HepG2 (cell line): Measurements from ENCODE around the gene PRH2.

Source experiments
- ARNTL ChIP-seq: sonication (generic); formaldehyde crosslinking; IDR thresholded peaks from 2 replicates; pipeline ENCODE4 v1.4.0; 2020; ENCODE audit warnings: mild to moderate bottlenecking, missing genetic modification reagents
- ATF3 ChIP-seq: sonication (generic); formaldehyde crosslinking; IDR thresholded peaks from 2 replicates; pipeline ENCODE4 v1.4.0; 2020; ENCODE audit warnings: missing genetic modification reagents
- CTCF ChIP-seq: sonication (generic); formaldehyde crosslinking; IDR thresholded peaks from 2 replicates; pipeline ENCODE4 v1.5.0; 2020; ENCODE audit warnings: mild to moderate bottlenecking, missing genetic modification reagents, moderate library complexity
- KDM4B ChIP-seq: sonication (generic); formaldehyde crosslinking; IDR thresholded peaks from 2 replicates; pipeline ENCODE4 v1.4.0; 2020; ENCODE audit warnings: missing genetic modification reagents
- RNF2 ChIP-seq: fragments of 450-650 bp; conservative IDR thresholded peaks from 2 replicates; pipeline ENCODE4 v1.6.1; 2016; ENCODE audit warnings: low read depth
- ZFP90 ChIP-seq: sonication (generic); formaldehyde crosslinking; IDR thresholded peaks from 2 replicates; pipeline ENCODE4 v1.8.0; 2022; ENCODE audit warnings: missing genetic modification reagents, mild to moderate bottlenecking, inconsistent platforms, borderline replicate concordance
- ZNF350 ChIP-seq: sonication (generic); formaldehyde crosslinking; IDR thresholded peaks from 2 replicates; pipeline ENCODE4 v1.4.0; 2020; ENCODE audit warnings: mild to moderate bottlenecking, low read depth, missing genetic modification reagents, borderline replicate concordance
- TF ChIP-seq, protein P1 (sequence below), 2 experiments: IDR thresholded peaks; 2 replicates each; pipeline ENCODE4 v1.6.1; 2011 to 2012; ENCODE audit warnings: low read length in 2 of 2, borderline replicate concordance in 1 of 2, low read depth in 1 of 2, mild to moderate bottlenecking in 1 of 2, moderate library complexity in 1 of 2

- TF ChIP-seq ATF3 (CRISPR knock-in tag) (no peak), CTCF (no peak), ARNTL (CRISPR knock-in tag) (no peak), ZFP90 (no peak), KDM4B (CRISPR knock-in tag) (no peak), ZNF350 (CRISPR knock-in tag) (no peak), RNF2 (no peak)
- TF ChIP-seq, protein P1, sequence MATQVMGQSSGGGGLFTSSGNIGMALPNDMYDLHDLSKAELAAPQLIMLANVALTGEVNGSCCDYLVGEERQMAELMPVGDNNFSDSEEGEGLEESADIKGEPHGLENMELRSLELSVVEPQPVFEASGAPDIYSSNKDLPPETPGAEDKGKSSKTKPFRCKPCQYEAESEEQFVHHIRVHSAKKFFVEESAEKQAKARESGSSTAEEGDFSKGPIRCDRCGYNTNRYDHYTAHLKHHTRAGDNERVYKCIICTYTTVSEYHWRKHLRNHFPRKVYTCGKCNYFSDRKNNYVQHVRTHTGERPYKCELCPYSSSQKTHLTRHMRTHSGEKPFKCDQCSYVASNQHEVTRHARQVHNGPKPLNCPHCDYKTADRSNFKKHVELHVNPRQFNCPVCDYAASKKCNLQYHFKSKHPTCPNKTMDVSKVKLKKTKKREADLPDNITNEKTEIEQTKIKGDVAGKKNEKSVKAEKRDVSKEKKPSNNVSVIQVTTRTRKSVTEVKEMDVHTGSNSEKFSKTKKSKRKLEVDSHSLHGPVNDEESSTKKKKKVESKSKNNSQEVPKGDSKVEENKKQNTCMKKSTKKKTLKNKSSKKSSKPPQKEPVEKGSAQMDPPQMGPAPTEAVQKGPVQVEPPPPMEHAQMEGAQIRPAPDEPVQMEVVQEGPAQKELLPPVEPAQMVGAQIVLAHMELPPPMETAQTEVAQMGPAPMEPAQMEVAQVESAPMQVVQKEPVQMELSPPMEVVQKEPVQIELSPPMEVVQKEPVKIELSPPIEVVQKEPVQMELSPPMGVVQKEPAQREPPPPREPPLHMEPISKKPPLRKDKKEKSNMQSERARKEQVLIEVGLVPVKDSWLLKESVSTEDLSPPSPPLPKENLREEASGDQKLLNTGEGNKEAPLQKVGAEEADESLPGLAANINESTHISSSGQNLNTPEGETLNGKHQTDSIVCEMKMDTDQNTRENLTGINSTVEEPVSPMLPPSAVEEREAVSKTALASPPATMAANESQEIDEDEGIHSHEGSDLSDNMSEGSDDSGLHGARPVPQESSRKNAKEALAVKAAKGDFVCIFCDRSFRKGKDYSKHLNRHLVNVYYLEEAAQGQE (IDR thresholded peaks at IDR 0.05; ENCODE audit: borderline replicate concordance in 1 of 2, low read depth in 1 of 2, low read length in 2 of 2) = no peak
Observed at GRCh38 chr12:10956085-10956484, 27.0 kb downstream of the PRH2 start.
